D721Med (cell line): ENCODE measurements around the gene GBX2.

ENCODE experiments used
- DNase-seq: peaks from one replicate; pipeline ENCODE4 v3.0.0; 2011; ENCODE audit warnings: low spot score; ENCODE audit not compliant: insufficient read length
- FAIRE-seq: peaks from 2 replicates; lab custom pipeline; 2011; peaks lifted over from hg19 to GRCh38; lab: Jason Lieb, UNC
- TF ChIP-seq, protein P1 (sequence below): IDR thresholded peaks from 2 replicates; pipeline ENCODE4 v1.5.1; 2012; ENCODE audit warnings: mild to moderate bottlenecking, control low read depth; ENCODE audit not compliant: insufficient read depth; ENCODE audit errors: missing control alignments

GBX2 gene

DNA sequence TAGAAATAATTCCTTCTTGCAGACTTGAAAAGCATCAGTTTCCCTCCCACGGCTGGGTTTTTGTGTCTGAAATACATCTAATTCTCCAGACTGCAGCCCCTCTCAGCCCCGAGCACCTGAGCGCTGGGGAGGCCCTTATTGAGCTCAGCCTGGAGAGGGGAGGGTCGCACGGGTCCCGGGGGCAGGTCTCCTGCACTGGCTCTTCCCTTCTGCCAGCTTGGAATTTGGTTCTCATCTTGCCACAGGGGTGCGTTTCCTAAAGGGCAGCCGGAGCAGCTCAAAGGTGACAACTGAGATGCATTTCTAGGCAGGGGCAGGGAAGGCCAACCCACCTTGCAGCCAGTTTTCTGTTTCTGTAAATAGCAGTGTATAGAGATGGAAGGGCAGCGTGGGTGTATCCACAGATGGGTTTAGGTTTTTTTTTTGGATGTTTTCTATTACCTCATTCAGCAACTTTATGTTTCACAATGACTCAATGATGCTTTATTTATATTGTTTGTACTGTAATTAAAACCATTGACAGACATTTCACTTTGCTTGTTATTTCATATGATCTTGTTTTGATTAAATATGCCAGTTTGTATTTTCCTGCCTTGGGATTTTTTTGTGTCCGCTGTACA lies 37.0 kb downstream of the GBX2 start:
- TF ChIP-seq, protein P1, sequence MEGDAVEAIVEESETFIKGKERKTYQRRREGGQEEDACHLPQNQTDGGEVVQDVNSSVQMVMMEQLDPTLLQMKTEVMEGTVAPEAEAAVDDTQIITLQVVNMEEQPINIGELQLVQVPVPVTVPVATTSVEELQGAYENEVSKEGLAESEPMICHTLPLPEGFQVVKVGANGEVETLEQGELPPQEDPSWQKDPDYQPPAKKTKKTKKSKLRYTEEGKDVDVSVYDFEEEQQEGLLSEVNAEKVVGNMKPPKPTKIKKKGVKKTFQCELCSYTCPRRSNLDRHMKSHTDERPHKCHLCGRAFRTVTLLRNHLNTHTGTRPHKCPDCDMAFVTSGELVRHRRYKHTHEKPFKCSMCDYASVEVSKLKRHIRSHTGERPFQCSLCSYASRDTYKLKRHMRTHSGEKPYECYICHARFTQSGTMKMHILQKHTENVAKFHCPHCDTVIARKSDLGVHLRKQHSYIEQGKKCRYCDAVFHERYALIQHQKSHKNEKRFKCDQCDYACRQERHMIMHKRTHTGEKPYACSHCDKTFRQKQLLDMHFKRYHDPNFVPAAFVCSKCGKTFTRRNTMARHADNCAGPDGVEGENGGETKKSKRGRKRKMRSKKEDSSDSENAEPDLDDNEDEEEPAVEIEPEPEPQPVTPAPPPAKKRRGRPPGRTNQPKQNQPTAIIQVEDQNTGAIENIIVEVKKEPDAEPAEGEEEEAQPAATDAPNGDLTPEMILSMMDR: no peak
- no peak for FAIRE-seq
- no peak for DNase-seq

DNA sequence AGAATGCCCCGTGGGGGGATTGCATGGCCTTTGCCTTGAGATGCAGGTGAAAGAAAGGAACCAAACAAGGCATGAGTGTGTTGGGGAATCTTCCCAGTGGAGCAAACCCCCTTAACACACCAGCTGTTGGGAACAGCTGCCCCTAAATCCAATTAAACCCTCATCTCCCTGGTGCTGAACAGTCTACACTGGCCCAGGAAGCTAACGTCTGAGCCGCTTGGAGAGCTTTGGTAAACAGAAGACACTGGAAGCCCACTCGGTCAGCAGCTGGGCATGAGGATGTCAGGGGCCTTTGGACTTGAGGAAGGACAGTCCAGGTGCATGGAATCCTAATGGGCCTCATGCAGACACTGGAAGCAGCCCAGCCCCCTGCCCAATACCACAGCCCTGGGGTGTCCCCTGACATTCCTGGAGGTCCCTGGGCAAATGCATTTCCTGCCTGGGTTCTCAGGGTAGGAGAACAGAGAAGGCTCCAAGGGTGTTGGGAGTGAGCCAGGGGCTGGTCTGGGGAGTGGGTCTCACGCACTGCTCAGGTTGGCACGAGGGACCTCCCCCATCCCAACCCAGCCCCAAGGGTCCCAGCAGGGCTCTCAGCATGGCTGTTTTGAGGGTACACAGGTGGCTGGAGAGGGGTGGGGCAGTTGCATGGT lies 37.7 kb downstream of the GBX2 start:
- no peak for FAIRE-seq
- TF ChIP-seq, protein P1: no peak
- no peak for DNase-seq

DNA sequence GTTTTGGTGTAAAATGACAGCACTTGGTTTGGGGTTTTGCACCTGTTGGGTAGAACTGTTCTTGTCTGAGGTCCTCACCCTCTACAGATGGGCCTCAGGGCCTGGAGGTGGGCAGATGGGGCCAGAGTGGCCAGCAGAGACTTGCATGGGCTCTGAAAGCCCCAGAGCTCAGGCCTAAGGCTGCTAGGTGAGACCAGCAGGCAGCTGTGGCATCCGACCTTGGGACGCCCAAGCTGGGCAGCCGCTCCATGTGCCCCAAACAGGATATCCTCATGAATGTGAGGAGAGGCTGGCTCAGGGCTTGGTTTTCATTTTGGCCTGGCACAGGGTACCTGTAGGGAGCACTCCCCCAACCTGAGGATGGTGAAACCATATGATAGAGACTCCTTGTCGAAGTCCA lies 38.3 kb downstream of the GBX2 start:
- no peak for FAIRE-seq
- DNase-seq: no peak
- TF ChIP-seq, protein P1: no peak

DNA sequence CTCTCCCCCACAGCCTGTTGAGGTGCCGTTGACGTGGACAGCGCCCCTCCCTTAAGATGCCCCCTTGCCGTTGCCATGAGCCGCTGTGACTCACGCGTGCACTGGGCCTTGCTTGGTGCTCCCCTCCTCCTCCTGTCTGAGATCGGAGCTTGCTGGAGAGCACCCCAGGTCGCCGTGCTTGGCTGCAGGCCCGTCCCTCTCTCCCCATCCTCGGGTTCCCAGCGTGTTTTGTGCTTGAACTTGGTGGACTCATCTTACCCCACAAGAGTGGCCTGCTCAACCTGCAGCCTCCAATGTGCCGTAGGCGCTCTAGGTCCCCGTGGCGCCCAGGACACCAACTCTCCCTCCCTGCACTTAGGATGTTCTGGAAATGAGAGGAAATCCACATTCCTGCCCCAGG lies 39.9 kb downstream of the GBX2 start:
- FAIRE-seq: no peak
- DNase-seq: no peak
- TF ChIP-seq, protein P1: no peak

DNA sequence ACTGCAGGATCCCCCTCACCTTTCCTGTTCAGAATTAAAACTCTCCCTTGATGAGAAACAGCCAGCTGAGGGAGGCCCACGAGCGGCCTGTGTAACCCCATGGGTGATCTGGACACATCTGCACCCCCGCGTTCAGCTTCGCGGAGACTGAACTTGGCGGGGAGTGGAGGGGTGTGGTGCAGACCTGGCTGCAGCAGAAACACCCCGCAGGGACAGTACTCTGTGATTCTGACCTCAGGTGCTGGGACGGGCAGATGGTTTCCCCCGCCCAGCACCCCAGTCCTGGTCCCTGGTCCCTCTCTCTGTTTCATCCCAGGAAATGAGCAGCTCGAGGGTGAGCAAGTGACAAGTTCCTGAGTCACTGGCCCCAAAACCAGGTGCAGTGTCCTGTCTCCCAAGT lies 41.2 kb downstream of the GBX2 start:
- TF ChIP-seq, protein P1: no peak
- FAIRE-seq (no peak), DNase-seq (no peak)

DNA sequence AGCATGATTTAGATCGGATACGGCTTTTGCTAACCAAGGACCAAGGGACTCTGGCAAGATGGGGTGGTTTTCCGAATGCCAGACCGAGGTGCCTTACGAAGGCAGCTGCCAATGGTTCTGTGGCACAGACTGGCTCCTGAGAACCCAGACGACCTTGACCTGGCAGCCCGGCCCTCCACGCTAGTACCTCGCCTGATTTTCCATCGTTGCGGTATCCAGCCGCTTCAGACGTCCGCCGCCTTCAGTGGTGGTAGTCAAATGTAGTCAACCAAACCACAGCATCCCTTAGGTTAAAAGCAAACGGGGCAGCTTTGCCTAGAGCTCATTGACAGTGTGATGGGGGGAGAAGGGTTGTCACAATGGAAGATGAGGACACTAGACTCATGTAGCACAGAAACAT lies 42.6 kb downstream of the GBX2 start:
- FAIRE-seq (no peak), DNase-seq (no peak)
- TF ChIP-seq, protein P1: no peak
